NB4 (cell line): Measurements from ENCODE around the gene COPA.

ENCODE experiments used
- DNase-seq: peaks from one replicate; pipeline ENCODE4 v3.0.0; 2010; ENCODE audit warnings: low read depth
- H3K4me3 ChIP-seq: one replicate; pipeline ENCODE4 v1.5.1; 2011; ENCODE audit warnings: mild to moderate bottlenecking, low read depth, low read length, moderate library complexity
- MAX ChIP-seq: IDR thresholded peaks from 2 replicates; pipeline ENCODE4 v1.6.1; 2011; ENCODE audit warnings: low read depth, low read length
- MYC ChIP-seq: IDR thresholded peaks from 2 replicates; pipeline ENCODE4 v1.6.1; 2011; ENCODE audit warnings: low read depth, low read length
- POLR2A ChIP-seq: IDR thresholded peaks from 2 replicates; pipeline ENCODE4 v1.6.1; 2011; ENCODE audit warnings: mild to moderate bottlenecking; ENCODE audit not compliant: insufficient read length; ENCODE audit errors: extremely low read depth
- TF ChIP-seq, protein P1 (sequence below): IDR thresholded peaks from one replicate; pipeline ENCODE4 v1.5.1; 2012; ENCODE audit warnings: low read depth, low read length

Gene COPA

GRCh38 chr1:160315359-160315758 is 27.7 kb downstream of the COPA start:
- no peak for DNase-seq
- no peak for TF ChIP-seq MYC
- H3K4me3 ChIP-seq = no peak overlapping the region

GRCh38 chr1:160309571-160309970 is 33.5 kb downstream of the COPA start:
- DNase-seq = no peak
- TF ChIP-seq, protein P1, sequence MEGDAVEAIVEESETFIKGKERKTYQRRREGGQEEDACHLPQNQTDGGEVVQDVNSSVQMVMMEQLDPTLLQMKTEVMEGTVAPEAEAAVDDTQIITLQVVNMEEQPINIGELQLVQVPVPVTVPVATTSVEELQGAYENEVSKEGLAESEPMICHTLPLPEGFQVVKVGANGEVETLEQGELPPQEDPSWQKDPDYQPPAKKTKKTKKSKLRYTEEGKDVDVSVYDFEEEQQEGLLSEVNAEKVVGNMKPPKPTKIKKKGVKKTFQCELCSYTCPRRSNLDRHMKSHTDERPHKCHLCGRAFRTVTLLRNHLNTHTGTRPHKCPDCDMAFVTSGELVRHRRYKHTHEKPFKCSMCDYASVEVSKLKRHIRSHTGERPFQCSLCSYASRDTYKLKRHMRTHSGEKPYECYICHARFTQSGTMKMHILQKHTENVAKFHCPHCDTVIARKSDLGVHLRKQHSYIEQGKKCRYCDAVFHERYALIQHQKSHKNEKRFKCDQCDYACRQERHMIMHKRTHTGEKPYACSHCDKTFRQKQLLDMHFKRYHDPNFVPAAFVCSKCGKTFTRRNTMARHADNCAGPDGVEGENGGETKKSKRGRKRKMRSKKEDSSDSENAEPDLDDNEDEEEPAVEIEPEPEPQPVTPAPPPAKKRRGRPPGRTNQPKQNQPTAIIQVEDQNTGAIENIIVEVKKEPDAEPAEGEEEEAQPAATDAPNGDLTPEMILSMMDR = no peak
- TF ChIP-seq MAX = no peak
- no peak for TF ChIP-seq MYC
- no peak for TF ChIP-seq POLR2A
- no peak overlapping the region for H3K4me3 ChIP-seq

- H3K4me3 ChIP-seq = no peak overlapping the region
- TF ChIP-seq MAX (no peak), MYC (no peak), POLR2A (no peak)
- TF ChIP-seq, protein P1 = no peak
- no peak for DNase-seq
Measured at GRCh38 chr1:160309185-160309557, 33.9 kb downstream of the COPA start.

GRCh38 chr1:160308451-160309184 is 34.4 kb downstream of the COPA start:
- TF ChIP-seq, protein P1 = no peak
- TF ChIP-seq MYC (no peak), POLR2A (no peak), MAX (no peak)

DNA sequence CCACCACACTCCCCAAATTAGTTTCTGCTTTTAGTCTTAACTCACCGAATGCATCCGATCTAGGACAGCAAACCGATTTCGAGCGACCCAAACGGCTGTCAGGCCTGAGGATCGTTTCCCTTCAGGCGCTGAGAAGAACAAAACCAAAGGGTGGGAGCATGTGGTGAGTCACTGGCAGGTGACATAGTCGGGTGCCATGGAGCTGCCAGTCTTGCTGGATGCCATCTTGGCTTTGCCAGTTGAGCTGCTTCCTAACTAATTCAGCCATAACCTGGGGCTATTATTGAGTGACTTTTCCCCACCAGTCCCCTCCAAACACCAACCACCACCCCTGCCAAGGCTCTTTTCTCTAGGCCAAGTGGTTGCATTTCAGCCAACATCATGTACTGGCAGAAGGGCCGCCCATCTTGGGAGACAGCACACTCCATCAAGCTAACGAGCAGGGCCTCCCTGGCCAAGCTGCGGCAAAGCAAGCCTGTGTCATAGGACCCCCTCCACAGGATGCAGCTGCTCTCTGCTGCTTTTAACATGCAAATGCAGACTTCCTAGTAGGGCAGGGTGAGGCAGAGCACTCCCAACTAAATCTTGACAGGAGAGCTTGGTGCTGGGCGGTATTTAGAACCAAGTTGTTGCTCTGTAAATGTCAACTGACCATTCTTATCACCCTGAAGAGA is 35.8 kb downstream of the COPA start:
- TF ChIP-seq MAX (no peak), POLR2A (no peak), MYC (no peak)
- TF ChIP-seq, protein P1 = no peak
- DNase-seq = no peak
- no peak overlapping the region for H3K4me3 ChIP-seq

More at GRCh38 chr1:160308451-160309184, 34.4 kb downstream of the COPA start:
- no peak overlapping the region for H3K4me3 ChIP-seq
- no peak for DNase-seq

GRCh38 chr1:160300173-160300572 is 42.9 kb downstream of the COPA start:
- no peak for DNase-seq
- no peak overlapping the region for H3K4me3 ChIP-seq
- TF ChIP-seq MYC = no peak
- TF ChIP-seq MAX = no peak
- TF ChIP-seq, protein P1 = no peak
- no peak for TF ChIP-seq POLR2A
